HG03108 (cell line): ENCODE results near the gene GNAI2.
"Not testable (repeated sequence)": the region's sequence is repeated elsewhere in the genome, so short reads cannot be mapped to it uniquely, and the experiment has no call there.

Experiments used
- ATAC-seq: cut with Tn5 transposase; IDR thresholded peaks from one replicate; pipeline ENCODE4 v1.9.1; 2021; ENCODE audit warnings: moderate library complexity; ENCODE audit not compliant: unreplicated experiment

Gene GNAI2

GRCh38 chr3:50204804-50205412 lies 31.1 kb upstream of the GNAI2 start, which contains the start of gene SLC38A3:
SLC38A3 (plus strand) TSS chr3:50205271; CDS start chr3:50214200, 8,929 bp downstream.
- no peak for ATAC-seq

DNA sequence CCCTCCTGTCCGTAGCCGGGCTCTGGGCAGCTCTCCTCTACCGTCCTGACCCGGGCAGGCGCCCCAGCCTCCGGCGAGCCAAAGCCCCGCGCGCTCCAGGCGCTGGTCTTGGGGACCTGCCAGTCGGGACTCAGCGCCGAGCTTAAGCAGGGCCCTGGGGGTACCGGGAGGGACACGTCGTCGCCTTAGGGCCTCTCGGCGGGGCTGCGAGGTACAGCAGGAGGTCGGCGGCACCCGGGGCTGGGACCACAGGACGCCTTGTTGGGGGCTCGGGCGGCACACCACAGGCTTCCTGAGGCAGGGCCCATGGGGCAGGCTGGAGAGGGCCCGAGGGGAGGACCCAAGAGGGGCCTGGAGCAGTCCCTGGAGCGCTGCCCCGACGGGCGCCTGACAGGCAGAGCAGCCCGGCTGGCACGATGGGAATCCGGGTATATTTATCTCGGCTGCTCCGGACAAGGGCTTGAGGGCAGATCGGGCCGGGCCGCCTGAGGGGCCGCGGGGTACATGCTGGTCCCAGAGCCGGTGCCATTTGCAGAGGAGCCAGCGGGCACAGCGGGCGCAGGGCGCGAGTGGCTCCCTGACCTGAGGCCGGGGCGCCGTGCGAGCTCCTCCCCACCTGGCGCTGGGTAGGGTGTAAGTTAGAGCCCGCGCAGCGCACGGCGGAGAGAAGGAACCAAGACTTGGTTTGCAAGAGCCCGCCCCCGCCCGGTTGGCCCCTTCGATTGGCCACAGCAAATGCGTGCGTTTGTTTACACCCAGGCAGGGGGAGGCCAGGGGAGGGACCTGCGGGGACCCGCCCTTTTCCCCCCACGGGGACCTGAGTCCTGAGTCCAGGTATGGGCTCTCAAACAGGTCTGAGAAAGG lies 30.4 kb upstream of the GNAI2 start:
- no peak for ATAC-seq

GRCh38 chr3:50207359-50208042 lies 28.5 kb upstream of the GNAI2 start:
- ATAC-seq = no peak

GRCh38 chr3:50208677-50209344 lies 27.2 kb upstream of the GNAI2 start:
- ATAC-seq = no peak

- ATAC-seq = no peak
These were observed 25.9 kb upstream of the GNAI2 start for GRCh38 chr3:50210176-50210509.

- ATAC-seq = no peak
These were observed 25.3 kb upstream of the GNAI2 start for GRCh38 chr3:50210510-50211367.

GRCh38 chr3:50211368-50211717 lies 24.7 kb upstream of the GNAI2 start:
- not testable (repeated sequence) for ATAC-seq

DNA sequence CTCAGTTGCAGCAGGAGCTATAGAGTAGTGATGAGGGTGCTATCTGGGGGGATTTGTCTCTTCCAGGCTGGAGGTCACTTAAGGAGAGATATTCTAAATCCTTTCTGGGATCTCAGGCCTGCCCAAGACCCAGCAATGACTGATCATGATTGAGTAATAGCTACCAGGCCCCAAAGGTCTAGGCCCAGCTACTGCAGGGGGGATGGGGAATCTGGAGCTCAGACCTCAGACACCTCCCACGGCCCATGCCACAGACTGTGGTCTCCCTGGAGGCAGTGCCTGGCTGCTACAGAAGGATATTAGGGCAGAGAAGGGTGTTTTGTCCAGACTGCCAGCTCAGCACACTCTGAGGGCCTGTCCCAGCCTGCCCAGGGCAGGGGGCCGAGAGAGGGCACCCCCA lies 24.1 kb upstream of the GNAI2 start:
- ATAC-seq = no peak

- ATAC-seq = no peak
These were observed 23.5 kb upstream of the GNAI2 start for GRCh38 chr3:50212502-50212901.

DNA sequence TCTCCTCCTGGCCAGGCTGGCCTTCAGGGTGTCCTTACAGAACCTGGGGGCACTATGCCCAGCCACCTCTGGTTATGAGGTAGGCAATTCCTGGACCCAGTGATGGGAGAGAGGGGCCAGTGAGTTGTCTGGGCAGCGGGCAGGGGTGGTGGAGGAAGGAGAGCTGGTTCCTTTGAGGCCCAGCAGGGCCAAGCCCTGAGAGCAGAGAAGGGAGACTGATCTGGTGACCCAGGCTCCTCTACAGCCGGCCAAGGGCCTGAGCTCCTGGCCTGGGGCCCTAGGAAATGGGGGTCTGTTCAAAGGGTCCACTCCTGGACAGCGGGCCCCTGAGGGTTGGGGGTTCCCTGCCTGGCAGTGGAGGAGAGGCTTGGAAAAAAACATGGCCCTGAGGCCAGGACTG lies 23.0 kb upstream of the GNAI2 start:
- ATAC-seq = no peak

DNA sequence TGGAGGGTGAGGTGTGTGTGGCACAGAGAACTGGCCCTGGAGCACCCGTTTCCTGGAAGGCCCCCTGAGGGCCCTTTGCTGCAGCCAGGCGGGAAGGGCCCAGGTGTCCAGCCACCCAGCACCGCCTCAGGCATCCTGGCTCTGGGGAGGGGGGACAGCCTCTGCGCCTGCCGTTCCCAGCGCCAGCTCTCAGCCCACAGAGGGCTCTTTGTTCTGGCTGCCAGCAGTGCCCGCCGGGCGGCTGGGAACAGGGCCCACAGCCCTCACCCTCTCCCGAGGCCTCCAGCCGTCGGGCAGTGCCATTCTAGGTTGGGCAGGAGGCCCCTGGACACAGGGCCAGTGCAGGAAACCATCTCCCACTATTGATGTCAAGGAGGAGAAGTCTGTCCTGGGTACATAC lies 22.6 kb upstream of the GNAI2 start:
- ATAC-seq = no peak

- no peak for ATAC-seq
These were observed 21.2 kb upstream of the GNAI2 start for GRCh38 chr3:50214824-50215223.

- ATAC-seq = no peak
These were observed 20.5 kb upstream of the GNAI2 start for GRCh38 chr3:50215529-50215928.

- ATAC-seq = no peak
These were observed 18.3 kb upstream of the GNAI2 start for GRCh38 chr3:50217681-50218080.

- ATAC-seq = no peak
These were observed 17.6 kb upstream of the GNAI2 start for GRCh38 chr3:50218448-50218847.

- no peak for ATAC-seq
These were observed 16.7 kb upstream of the GNAI2 start for GRCh38 chr3:50219285-50219684.

DNA sequence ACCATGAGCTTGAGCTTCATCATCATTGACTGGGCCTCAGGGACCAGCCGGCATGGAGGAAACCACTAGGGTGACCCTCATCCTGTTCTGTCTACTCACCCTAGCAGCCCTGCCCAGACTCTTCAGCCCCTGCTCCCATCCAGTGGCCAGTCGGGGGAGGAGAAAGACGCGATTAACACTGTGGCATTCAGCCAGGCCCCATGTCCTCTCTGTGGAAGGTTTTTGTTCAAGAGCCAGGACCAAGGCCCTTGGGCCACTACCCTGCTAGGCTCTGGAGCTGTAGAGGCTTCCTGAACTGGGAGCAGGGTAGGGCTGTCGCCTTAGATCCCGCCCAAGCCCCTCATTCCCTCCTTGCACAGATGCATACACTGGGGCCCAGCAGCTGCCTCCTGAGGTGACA lies 15.9 kb upstream of the GNAI2 start:
- ATAC-seq = no peak

- ATAC-seq = no peak
These were observed 15.0 kb upstream of the GNAI2 start for GRCh38 chr3:50221051-50221410.

GRCh38 chr3:50221411-50222168 lies 14.4 kb upstream of the GNAI2 start:
- ATAC-seq = no peak

DNA sequence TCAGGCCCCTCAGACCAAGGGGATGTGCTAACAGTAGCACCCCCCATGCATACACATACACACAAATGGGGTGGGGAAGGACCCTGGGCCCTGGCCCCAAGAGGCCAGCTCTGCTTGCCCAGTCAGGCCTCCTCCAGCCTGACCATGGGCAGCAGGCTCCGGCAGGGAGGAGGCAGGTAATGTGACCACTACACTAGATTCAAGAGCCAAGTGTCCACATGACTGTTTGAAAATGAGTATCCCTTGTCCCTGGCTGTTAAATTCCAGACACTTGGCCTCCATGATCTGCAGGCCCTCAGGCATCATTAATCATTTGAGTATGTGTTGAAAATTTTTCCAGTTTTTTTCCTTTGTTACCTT lies 13.9 kb upstream of the GNAI2 start:
- ATAC-seq = no peak
